ENCODE results near the gene LRRC27.
"Not testable (repeated sequence)": the region's sequence is repeated elsewhere in the genome, so short reads cannot be mapped to it uniquely, and the experiment has no call there.

Gene LRRC27

DNA sequence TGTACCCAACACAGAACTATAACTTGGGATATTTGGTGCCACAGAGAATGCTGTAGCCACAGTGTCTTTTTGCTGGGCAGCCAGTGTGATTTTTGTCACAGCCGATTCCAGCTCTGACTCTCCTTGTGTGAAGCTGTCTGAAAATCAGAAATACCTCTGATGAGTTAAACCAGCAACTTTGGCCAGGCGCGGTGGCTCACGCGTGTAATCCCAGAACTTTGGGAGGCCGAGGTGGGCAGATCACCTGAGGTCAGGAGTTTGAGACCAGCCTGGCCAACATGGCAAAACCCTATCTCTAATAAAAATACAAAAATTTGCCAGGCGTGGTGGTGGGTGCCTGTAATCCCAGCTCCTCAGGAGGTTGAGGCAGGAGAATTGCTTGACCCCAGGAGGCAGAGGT, 5.9 kb downstream of the LRRC27 start:
- not testable (repeated sequence) for DNase-seq (ENCODE audit: low read depth)

DNA sequence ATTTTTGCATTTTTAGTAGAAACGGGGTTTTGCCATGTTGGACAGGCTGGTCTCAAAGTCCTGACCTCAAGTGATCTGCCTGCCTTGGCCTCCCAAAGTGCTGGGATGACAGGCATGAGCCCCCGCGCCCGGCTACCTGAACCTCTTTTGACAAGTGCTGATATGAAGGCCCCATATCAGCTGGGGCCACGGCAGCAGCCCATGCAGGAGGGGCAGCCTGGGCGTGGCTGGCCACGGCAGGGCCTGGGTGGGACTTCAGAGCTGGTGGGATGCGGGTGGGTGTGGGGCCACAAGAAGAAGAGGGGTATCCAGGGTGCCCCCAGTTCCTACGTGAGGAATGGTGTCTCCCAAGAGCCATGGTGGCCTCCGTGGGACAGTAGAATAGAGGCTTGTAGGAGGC, 6.9 kb downstream of the LRRC27 start:
- DNase-seq (ENCODE audit: low read depth): no peak

DNA sequence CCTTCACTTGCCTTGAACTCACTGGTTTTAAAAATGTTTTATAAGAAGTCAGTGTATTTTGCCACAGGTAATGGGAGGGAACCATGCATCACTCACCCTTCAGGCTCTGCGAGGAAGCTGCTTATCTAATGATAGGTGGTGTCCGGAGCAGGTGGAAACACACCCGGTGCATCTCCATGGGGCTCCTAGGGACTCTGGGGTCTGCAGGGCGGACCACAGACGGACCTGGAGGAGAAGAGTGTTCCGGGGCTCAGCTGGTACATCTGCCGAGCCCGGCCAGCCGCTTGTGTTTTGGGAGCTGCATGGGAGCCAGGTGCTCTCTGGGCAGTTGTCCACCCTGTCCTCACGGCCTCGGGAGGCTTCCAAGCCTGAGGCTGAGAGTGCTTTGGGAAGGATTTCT, 7.3 kb downstream of the LRRC27 start:
- DNase-seq (ENCODE audit: low read depth): no peak

DNA sequence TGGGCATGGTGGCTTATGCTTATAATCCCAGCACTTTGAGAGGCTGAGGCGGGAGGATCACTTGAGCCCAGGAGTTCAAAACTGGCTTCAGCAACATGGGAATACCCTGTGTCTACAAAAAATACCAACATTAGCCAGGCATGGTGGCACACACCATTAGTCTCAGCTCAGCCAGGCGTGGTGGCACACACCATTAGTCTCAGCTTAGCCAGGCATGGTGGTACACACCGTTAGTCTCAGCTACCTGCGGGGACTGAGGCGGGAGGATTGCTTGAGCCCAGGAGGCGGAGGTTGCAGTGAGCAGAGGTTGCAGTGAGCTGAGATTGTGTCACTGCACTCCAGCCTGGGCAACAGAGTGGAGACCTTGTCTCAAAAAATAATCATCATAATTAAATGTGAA, 9.0 kb downstream of the LRRC27 start:
- DNase-seq (ENCODE audit: low read depth): no peak

DNA sequence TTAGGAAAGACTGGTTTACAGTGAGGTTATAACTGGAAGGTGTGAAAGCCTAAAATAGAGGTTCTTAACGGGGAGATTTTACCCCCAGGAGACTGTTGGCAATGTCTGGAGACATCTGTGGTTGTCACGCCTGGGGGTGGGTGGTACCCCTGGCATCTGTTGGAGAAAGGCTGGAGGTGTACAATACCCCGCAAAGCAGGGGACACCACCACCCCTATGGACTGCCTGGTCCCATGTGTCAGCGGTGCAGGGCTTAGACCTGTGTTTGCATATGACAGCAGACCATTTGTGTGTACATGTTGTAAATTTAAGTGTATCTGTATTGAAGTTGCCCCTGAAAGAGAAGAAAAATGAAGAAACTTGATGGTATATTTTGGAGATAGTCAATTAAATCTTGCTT, 9.8 kb downstream of the LRRC27 start:
- DNase-seq (ENCODE audit: low read depth): no peak

DNA sequence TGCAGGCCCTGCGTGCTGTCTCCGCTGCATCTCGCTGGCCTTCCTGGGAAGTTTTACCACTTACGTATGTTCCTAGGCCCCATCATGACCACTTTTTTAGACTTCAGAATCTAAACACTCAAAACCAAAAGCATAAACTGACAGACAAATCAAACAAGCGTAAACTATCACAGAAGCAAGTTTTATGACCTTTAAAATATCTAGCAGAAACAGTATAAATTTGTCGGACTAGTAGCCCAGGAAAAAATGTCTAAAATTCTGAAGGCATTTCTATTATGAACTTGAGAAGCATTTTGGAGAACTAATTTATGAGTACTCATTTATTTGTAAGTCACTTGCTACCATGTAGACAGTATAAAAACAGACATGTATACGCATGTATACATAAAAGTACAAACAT, 10.6 kb downstream of the LRRC27 start:
- no peak for DNase-seq (ENCODE audit: low read depth)

- no peak for DNase-seq (ENCODE audit: low read depth)
Measured at GRCh38 chr10:132344386-132344785, 12.4 kb downstream of the LRRC27 start.

GRCh38 chr10:132345345-132345744, 13.4 kb downstream of the LRRC27 start:
- no peak for DNase-seq (ENCODE audit: low read depth)

DNA sequence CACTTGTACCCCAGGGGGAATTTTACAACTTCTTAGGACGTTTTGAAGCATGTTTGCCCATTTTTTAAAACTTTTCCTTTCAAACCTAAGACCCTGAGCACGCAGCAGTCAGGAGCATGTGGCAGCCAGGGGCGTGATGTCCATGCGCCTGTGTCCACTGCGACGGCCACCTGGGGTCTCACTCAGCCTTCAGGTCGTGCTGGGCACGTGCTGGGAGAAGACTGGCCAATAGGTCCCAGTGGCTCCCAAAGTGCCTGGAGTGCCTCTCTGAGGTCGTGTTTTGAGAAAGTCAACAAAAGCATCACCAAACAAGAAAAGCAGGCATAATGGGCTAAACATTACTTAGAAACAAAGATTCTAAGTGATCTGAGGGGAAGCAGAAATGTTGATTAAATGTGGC, 14.8 kb downstream of the LRRC27 start:
- no peak for DNase-seq (ENCODE audit: low read depth)

GRCh38 chr10:132347211-132347930, 15.4 kb downstream of the LRRC27 start:
- no peak for DNase-seq (ENCODE audit: low read depth)

DNA sequence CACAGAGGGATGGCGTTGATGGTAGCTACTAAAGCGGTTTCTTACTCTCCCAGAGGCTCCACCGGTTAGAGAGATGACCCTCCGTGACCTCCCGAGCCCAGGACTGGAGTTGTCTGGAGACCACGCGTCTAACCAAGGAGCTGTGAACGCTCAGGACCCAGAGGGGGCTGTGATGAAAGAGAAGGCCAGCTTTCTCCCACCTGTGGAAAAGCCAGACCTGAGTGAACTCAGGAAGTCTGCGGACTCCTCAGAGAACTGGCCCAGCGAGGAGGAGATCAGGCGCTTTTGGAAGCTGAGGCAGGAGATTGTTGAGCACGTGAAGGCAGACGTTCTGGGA, 15.9 kb downstream of the LRRC27 start:
- no peak for DNase-seq (ENCODE audit: low read depth)

DNA sequence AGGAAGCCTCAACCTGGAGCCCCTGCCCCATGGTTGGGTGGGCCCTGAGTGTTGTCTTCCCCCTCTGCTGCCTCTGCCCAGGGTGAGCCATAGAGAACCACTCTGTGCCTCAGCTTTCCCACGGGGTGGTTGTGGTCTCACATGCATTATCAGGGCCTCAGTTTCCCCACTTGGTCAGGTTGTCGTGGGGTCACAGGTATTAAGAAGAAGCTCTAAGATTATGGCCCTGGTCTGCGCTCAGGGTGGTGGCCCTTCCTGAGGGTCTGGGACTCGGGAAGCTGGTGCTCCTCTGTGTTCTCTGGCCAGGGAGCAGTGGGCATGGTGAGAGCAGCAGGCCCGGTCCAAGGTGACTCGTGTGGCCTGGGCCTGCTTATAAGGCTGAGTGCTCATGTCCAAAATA, 17.8 kb downstream of the LRRC27 start:
- DNase-seq (ENCODE audit: low read depth): no peak

DNA sequence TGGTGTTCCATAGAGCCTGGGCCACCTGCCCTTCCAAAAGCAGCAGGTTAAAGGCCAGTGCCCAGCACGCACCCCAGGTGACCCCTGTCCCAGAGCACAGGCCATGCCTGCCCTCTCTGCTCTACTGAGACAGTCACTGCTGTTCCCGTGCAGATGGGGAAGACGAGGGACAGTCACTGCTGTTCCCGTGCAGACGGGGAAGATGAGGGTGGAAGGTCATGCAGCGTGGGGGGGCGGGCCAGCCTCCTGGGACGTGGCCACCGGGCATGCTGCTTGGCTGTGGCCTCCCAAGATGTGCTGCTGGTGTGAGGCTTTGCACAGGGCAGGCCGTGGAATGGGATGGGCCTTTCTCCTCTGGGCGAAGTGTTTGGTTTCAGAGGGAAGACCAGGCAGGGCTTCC, 18.4 kb downstream of the LRRC27 start:
- no peak for DNase-seq (ENCODE audit: low read depth)

GRCh38 chr10:132350946-132351345, 19.0 kb downstream of the LRRC27 start:
- DNase-seq (ENCODE audit: low read depth): no peak

- DNase-seq (ENCODE audit: low read depth): no peak
Measured at GRCh38 chr10:132351611-132352010, 19.6 kb downstream of the LRRC27 start.

GRCh38 chr10:132352462-132353308, 20.7 kb downstream of the LRRC27 start:
- DNase-seq (ENCODE audit: low read depth): not testable (repeated sequence)

- DNase-seq (ENCODE audit: low read depth): no peak
Measured at GRCh38 chr10:132353456-132354355, 21.7 kb downstream of the LRRC27 start.

GRCh38 chr10:132354356-132355094, 22.5 kb downstream of the LRRC27 start:
- no peak for DNase-seq (ENCODE audit: low read depth)

- DNase-seq (ENCODE audit: low read depth): no peak
Measured at GRCh38 chr10:132355297-132355696, 23.3 kb downstream of the LRRC27 start.

- no peak for DNase-seq (ENCODE audit: low read depth)
Measured at GRCh38 chr10:132355754-132356153, 23.8 kb downstream of the LRRC27 start.

GRCh38 chr10:132356621-132357195, 24.7 kb downstream of the LRRC27 start:
- no peak for DNase-seq (ENCODE audit: low read depth)

Data from HS-5 (cell line).